Hepatocyte (in vitro differentiated cells): ENCODE data around the gene CDCA3. TPM values are rescaled to one million over a fixed set of nuclear protein-coding genes. Genes with fewer than 3 reads are reported as not detected.

ENCODE experiments used
- DNase-seq: peaks from one replicate; pipeline ENCODE4 v3.0.0-alpha.2; 2016; ENCODE audit warnings: low spot score
- H2AFZ ChIP-seq: fragments of 200-600 bp; sonication (generic); 2 replicates; pipeline ENCODE4 v1.6.0; 2016; ENCODE audit warnings: antibody characterized with exemption, mild to moderate bottlenecking
- H3K27ac ChIP-seq: fragments of 200-600 bp; sonication (generic); 2 replicates; pipeline ENCODE4 v1.5.1; 2016; ENCODE audit warnings: mild to moderate bottlenecking
- H3K27me3 ChIP-seq: fragments of 200-600 bp; sonication (generic); 2 replicates; pipeline ENCODE4 v1.6.1; 2016
- H3K36me3 ChIP-seq: fragments of 200-600 bp; sonication (generic); replicated peaks from 2 replicates; pipeline ENCODE4 v1.5.1; 2016; ENCODE audit warnings: low read depth; ENCODE audit not compliant: insufficient read depth
- H3K4me1 ChIP-seq: fragments of 200-600 bp; sonication (generic); 2 replicates; pipeline ENCODE4 v1.5.1; 2016; ENCODE audit warnings: mild to moderate bottlenecking, moderate library complexity; ENCODE audit not compliant: insufficient read depth
- H3K4me2 ChIP-seq: fragments of 200-600 bp; sonication (generic); 2 replicates; pipeline ENCODE4 v1.6.0; 2016
- H3K4me3 ChIP-seq: fragments of 200-600 bp; sonication (generic); 2 replicates; pipeline ENCODE4 v1.5.1; 2016; ENCODE audit warnings: mild to moderate bottlenecking
- H3K79me2 ChIP-seq: fragments of 200-600 bp; sonication (generic); 2 replicates; pipeline ENCODE4 v1.6.0; 2017; ENCODE audit warnings: mild to moderate bottlenecking
- H3K9me2 ChIP-seq: fragments of 200-600 bp; sonication (generic); replicated peaks from 2 replicates; pipeline ENCODE4 v1.6.0; 2017; ENCODE audit warnings: mild to moderate bottlenecking; ENCODE audit not compliant: insufficient read depth
- H3K9me3 ChIP-seq: fragments of 200-600 bp; sonication (generic); 2 replicates; pipeline ENCODE4 v1.5.1; 2016; ENCODE audit warnings: low read depth, mild to moderate bottlenecking
- H4K20me1 ChIP-seq: fragments of 200-600 bp; sonication (generic); 2 replicates; pipeline ENCODE4 v1.6.0; 2016; ENCODE audit warnings: mild to moderate bottlenecking; ENCODE audit not compliant: insufficient read depth, poor library complexity, severe bottlenecking
- CTCF ChIP-seq: fragments of 200-600 bp; sonication (generic); IDR thresholded peaks from 2 replicates; pipeline ENCODE4 v1.5.1; 2016; ENCODE audit warnings: antibody characterized with exemption, mild to moderate bottlenecking; ENCODE audit not compliant: poor library complexity
- EZH2 ChIP-seq: fragments of 200-600 bp; sonication (generic); IDR thresholded peaks from 2 replicates; pipeline ENCODE4 v1.6.1; 2016; ENCODE audit warnings: antibody characterized with exemption, mild to moderate bottlenecking, borderline replicate concordance
- EZH2phosphoT487 ChIP-seq: fragments of 200-600 bp; sonication (generic); IDR thresholded peaks from one replicate; pipeline ENCODE4 v1.6.1; 2018; ENCODE audit warnings: antibody characterized with exemption, mild to moderate bottlenecking, low read depth, moderate library complexity; ENCODE audit not compliant: unreplicated experiment, severe bottlenecking
- WGBS: methylation state at CpG from one replicate; pipeline ENCODE4 v1.1.6; 2016; ENCODE audit warnings: low lambda C conversion rate; ENCODE audit errors: missing lambda C conversion rate; 5-methylcytosine and 5-hydroxymethylcytosine counted together
- polyA plus RNA-seq: library from polyadenylated mRNA; unstranded; fragments of >200 nt; fragmentation: Nextera tagmentation; extraction: Ambion mirVana; gene quantifications from 2 replicates; pipeline ENCODE4 v1.2.1, GENCODE V29; 2016
- total RNA-seq: library from RNA; depleted of rRNA; stranded (reverse); fragments of >200 nt; gene quantifications from 2 replicates; pipeline ENCODE4 v1.2.3, GENCODE V29; 2014

The CDCA3 gene
- total and polyA plus RNA-seq, 2 experiments from 2014 or later, result 8.5 to 18.2 TPM

DNA sequence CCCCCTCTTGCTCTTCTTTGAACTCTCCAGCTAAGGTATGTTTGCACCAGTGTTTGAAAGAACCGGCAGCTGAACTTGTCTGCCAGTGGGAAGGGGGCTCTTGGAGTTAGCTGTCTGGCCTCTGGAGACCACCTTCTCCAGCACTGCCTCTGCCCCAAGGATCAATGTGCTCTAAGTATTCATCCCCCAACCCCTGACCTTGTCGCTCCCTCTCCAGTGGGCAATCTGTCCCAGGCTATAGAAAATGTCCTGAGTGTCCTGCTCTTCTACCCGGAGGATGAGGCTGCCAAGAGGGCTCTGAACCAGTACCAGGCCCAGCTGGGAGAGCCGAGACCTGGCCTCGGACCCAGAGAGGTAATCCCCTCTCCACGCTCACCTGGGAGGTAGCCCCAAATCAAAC, 20.1 kb downstream of the CDCA3 start:
- 89% methylated on average over 6 of the region's 6 CpGs for WGBS
- Histone ChIP-seq H3K4me3 (no peak overlapping the region), H3K4me2 (no peak overlapping the region), H4K20me1 (no peaks in the 10 kb centered on the region), H3K4me1 (peaks cover 3% of the 10 kb centered on the region), H3K9me2 (no peaks in the 10 kb centered on the region), H3K36me3 (no peaks in the 10 kb centered on the region), H2AFZ (no peak overlapping the region), H3K79me2 (peaks cover 6% of the 10 kb centered on the region), H3K27me3 (no peaks in the 10 kb centered on the region), H3K27ac (no peak overlapping the region), H3K9me3 (no peaks in the 10 kb centered on the region)
- TF ChIP-seq EZH2phosphoT487, result no peak
- DNase-seq, result no peak

DNA sequence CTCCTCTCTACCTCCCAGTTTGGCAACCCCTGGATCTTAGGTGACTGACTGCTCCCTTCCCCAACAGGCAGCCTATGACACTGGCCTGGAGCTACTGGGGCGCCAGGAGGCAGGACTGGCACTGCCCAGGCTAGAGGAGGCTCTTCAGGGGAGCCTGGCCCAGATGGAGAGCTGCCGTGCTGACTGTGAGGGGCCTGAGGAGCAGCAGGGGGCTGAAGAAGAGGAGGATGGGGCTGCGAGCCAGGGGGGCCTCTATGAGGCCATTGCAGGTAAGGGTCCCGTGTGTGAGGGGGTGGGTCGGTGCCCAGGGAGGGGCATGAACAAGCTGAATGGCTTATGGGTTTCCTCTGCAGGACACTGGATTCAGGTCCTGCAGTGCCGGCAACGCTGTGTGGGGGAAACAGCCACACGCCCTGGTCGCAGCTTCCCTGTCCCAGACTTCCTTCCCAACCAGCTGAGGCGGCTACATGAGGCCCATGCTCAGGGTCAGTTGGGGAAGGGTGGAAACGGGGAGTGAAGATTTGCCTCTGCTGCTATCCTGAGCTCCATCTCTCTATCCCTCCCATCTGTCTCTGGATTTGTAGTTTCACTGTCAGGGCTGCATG, 20.7 kb downstream of the CDCA3 start:
- Histone ChIP-seq H3K9me2 (no peaks in the 10 kb centered on the region), H3K27me3 (no peaks in the 10 kb centered on the region), H3K79me2 (peaks cover 6% of the 10 kb centered on the region), H2AFZ (no peak overlapping the region), H3K4me1 (peaks cover 3% of the 10 kb centered on the region), H3K36me3 (no peaks in the 10 kb centered on the region), H3K27ac (no peak overlapping the region), H3K4me3 (no peak overlapping the region), H3K4me2 (peak overlapping the region; percentile 79), H4K20me1 (no peaks in the 10 kb centered on the region), H3K9me3 (no peaks in the 10 kb centered on the region)
- WGBS, result 95% methylated on average over 7 of the region's 11 CpGs
- DNase-seq, result no peak
- TF ChIP-seq EZH2, result no peak
- no peak for TF ChIP-seq CTCF
- TF ChIP-seq EZH2phosphoT487, result no peak

- DNase-seq, result no peak
- Histone ChIP-seq H2AFZ (peak overlapping the region; percentile 93), H3K79me2 (peaks cover 6% of the 10 kb centered on the region), H3K9me3 (no peaks in the 10 kb centered on the region), H3K27me3 (no peaks in the 10 kb centered on the region), H3K36me3 (no peaks in the 10 kb centered on the region), H4K20me1 (no peaks in the 10 kb centered on the region), H3K4me3 (peak overlapping the region; percentile 100), H3K27ac (peak overlapping the region; percentile 96), H3K9me2 (no peaks in the 10 kb centered on the region), H3K4me1 (peaks cover 3% of the 10 kb centered on the region), H3K4me2 (peak overlapping the region; percentile 79)
- TF ChIP-seq EZH2phosphoT487 (no peak), CTCF (peak; percentile 24)
- WGBS, result 43% methylated on average over 18 of the region's 19 CpGs
Measured at GRCh38 chr12:6829536-6830220, 21.4 kb downstream of the CDCA3 start.

DNA sequence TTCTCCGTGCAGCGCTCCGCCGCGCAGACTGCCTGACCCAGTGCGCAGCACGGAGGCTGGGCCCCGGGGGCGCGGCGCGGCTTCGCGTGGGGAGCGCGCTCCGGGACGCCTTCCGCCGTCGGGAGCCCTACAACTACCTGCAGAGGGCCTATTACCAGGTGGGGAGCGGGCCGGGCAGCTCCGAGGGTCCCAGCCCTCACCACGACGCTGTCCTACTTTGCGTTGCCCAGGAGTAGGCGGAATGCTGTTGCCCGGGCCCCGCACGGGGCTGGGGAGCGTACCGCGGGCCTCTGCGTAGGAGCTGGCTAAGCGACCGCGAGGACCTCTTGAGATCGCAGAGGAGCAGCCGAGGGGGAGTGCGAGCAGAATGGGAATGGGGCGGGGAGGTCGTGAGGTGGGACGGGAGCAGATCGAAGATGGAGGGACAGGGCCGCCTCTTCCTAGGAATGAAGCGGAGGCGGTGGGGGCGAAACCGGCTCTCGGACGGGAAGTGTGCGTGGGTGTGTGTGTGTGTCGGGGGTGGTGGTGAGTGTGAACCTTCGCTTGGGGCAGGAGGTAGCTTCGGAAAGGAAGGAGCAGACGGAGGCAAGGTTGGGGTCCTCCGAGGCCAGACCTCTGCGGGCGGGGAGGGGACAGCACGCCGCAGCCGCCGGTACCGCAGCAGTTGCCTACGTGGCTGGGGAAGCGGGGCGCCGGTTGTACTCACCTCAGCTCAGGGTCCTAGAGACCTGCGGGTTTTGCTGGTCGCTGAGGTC, 22.1 kb downstream of the CDCA3 start:
- no peaks in the 10 kb centered on the region for H3K9me2 ChIP-seq
- no peak for TF ChIP-seq EZH2phosphoT487
- TF ChIP-seq EZH2, result no peak
- TF ChIP-seq CTCF, result no peak
- H3K4me2 ChIP-seq, result peak overlapping the region; percentile 79
- H4K20me1 ChIP-seq, result no peaks in the 10 kb centered on the region
- 2% methylated on average over 57 of the region's 71 CpGs for WGBS
- peaks cover 6% of the 10 kb centered on the region for H3K79me2 ChIP-seq
- H3K27ac ChIP-seq, result peak overlapping the region; percentile 96
- no peaks in the 10 kb centered on the region for H3K27me3 ChIP-seq
- no peaks in the 10 kb centered on the region for H3K36me3 ChIP-seq
- peak overlapping the region; percentile 93 for H2AFZ ChIP-seq
- H3K9me3 ChIP-seq, result no peaks in the 10 kb centered on the region
- H3K4me1 ChIP-seq, result peaks cover 3% of the 10 kb centered on the region
- peak; percentile 80 for DNase-seq
- peak overlapping the region; percentile 100 for H3K4me3 ChIP-seq
